HG03095 (cell line): ENCODE measurements around the gene PRDM4.
"Not testable (repeated sequence)": the region's sequence is repeated elsewhere in the genome, so short reads cannot be mapped to it uniquely, and the experiment has no call there.

ENCODE experiments used
- ATAC-seq: cut with Tn5 transposase; IDR thresholded peaks from one replicate; pipeline ENCODE4 v1.9.1; 2021; ENCODE audit warnings: moderate library complexity; ENCODE audit not compliant: unreplicated experiment

The PRDM4 gene

GRCh38 chr12:107702106-107702505 is 58.8 kb downstream of the PRDM4 start:
- ATAC-seq = no peak

GRCh38 chr12:107695772-107696171 is 65.2 kb downstream of the PRDM4 start:
- not testable (repeated sequence) for ATAC-seq

GRCh38 chr12:107685360-107686248 is 75.3 kb downstream of the PRDM4 start, which contains the start of gene PWP1:
TSS of gene PWP1 (plus strand) at chr12:107685799. CDS start at chr12:107685900, 101 bp downstream.
- ATAC-seq = peak; percentile 75

GRCh38 chr12:107684990-107685359 is 76.0 kb downstream of the PRDM4 start:
- no peak for ATAC-seq

GRCh38 chr12:107684029-107684795 is 76.7 kb downstream of the PRDM4 start:
- ATAC-seq = no peak
